Measurements from ENCODE around the gene SOAT2.
A peak's percentile ranks its signal among the peaks of the same experiment; 100 is the strongest.
"Not testable (repeated sequence)": the region's sequence is repeated elsewhere in the genome, so short reads cannot be mapped to it uniquely, and the experiment has no call there.

SOAT2 gene

GRCh38 chr12:53091756-53092155 is 11.5 kb upstream of the SOAT2 start:
- Histone ChIP-seq H3K27ac (peak overlapping the region; percentile 93), H3K9ac (ENCODE audit: insufficient read length) (no peak overlapping the region), H3K9me3 (ENCODE audit: low read depth, low read length) (no peaks in the 10 kb centered on the region), H3K36me3 (ENCODE audit: insufficient read depth, low read length) (no peaks in the 10 kb centered on the region), H3K4me3 (no peak overlapping the region)
- no peak for TF ChIP-seq FOXP2 (optimal IDR thresholded peaks at IDR 0.05; ENCODE audit: control extremely low read depth, extremely low read length, insufficient read depth)
- TF ChIP-seq EZH2 (IDR thresholded peaks at IDR 0.05) = no peak
- TF ChIP-seq POLR2AphosphoS5 (IDR thresholded peaks at IDR 0.05; ENCODE audit: borderline replicate concordance, low read depth, low read length) = no peak
- DNase-seq (ENCODE audit: low read depth, low spot score) = no peak

DNA sequence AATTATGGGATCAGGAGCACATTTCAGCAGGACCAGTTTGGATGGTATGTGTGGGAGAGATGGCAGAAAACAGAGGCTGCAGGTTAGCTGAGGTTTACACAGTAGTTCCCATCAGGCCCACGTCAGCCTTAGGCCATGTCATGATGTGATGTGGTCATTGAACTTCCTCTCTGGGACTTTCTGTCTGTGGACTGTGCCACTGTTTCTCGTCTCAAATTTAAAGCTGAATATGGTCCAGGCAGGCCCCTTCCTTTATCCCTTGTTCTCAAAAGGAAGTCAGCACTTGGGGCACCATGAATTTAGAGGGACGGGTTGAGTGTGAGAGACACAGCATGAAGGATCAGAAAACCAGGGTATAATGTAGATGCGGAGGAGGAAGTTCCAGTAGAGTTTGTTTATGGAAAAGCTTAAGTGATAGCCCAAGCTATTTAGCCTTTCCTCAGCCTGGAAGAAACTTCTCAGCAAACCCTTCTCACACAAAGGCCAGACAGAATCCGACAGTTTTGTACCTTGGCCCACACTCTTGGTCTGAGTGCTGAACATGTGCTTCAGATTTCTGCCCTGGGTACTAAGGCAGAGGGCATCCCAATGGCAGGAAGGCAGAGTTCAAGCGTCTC is 9.4 kb upstream of the SOAT2 start:
- DNase-seq (ENCODE audit: low read depth, low spot score) = no peak
- Histone ChIP-seq H3K27ac (no peak overlapping the region), H3K9me3 (ENCODE audit: low read depth, low read length) (no peaks in the 10 kb centered on the region), H3K9ac (ENCODE audit: insufficient read length) (no peak overlapping the region), H3K4me3 (no peak overlapping the region), H3K36me3 (ENCODE audit: insufficient read depth, low read length) (no peaks in the 10 kb centered on the region)
- no peak for TF ChIP-seq FOXP2 (optimal IDR thresholded peaks at IDR 0.05; ENCODE audit: control extremely low read depth, extremely low read length, insufficient read depth)

DNA sequence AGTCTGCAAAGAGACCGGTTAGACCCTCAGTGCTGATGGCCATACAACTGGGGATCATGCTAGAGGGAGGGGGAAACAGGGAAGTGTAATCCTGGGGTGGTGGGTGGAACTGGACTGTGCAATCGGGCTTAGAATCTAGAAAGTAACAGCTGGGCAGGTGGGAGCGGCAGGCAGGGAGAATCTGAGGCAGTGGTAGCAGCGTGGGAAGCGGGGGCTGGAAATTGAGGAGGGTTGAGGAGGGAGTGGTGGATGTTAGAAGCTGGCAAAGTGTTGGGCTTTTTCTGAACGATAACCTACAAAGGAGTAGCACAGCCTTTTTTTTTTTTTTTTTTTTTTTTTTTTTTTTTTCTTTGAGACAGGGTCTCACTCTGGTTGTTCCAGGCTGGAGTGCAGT is 8.9 kb upstream of the SOAT2 start:
- TF ChIP-seq POLR2AphosphoS5 (IDR thresholded peaks at IDR 0.05; ENCODE audit: borderline replicate concordance, low read depth, low read length) (no peak), EZH2 (IDR thresholded peaks at IDR 0.05) (no peak), FOXP2 (optimal IDR thresholded peaks at IDR 0.05; ENCODE audit: control extremely low read depth, extremely low read length, insufficient read depth) (no peak)
- Histone ChIP-seq H3K9ac (ENCODE audit: insufficient read length) (no peak overlapping the region), H3K4me3 (no peak overlapping the region), H3K27ac (no peak overlapping the region), H3K9me3 (ENCODE audit: low read depth, low read length) (no peaks in the 10 kb centered on the region), H3K36me3 (ENCODE audit: insufficient read depth, low read length) (no peaks in the 10 kb centered on the region)
- no peak for DNase-seq (ENCODE audit: low read depth, low spot score)

- not testable (repeated sequence) for H3K27ac ChIP-seq; H3K36me3 ChIP-seq (ENCODE audit: insufficient read depth, low read length); H3K9ac ChIP-seq (ENCODE audit: insufficient read length); H3K9me3 ChIP-seq (ENCODE audit: low read depth, low read length); DNase-seq (ENCODE audit: low read depth, low spot score); H3K4me3 ChIP-seq
Measured at GRCh38 chr12:53094796-53095595, 8.3 kb upstream of the SOAT2 start.

- DNase-seq (ENCODE audit: low read depth, low spot score); H3K9ac ChIP-seq (ENCODE audit: insufficient read length); H3K36me3 ChIP-seq (ENCODE audit: insufficient read depth, low read length); H3K9me3 ChIP-seq (ENCODE audit: low read depth, low read length); H3K4me3 ChIP-seq; H3K27ac ChIP-seq: not testable (repeated sequence)
Measured at GRCh38 chr12:53095596-53095895, 7.7 kb upstream of the SOAT2 start.

DNA sequence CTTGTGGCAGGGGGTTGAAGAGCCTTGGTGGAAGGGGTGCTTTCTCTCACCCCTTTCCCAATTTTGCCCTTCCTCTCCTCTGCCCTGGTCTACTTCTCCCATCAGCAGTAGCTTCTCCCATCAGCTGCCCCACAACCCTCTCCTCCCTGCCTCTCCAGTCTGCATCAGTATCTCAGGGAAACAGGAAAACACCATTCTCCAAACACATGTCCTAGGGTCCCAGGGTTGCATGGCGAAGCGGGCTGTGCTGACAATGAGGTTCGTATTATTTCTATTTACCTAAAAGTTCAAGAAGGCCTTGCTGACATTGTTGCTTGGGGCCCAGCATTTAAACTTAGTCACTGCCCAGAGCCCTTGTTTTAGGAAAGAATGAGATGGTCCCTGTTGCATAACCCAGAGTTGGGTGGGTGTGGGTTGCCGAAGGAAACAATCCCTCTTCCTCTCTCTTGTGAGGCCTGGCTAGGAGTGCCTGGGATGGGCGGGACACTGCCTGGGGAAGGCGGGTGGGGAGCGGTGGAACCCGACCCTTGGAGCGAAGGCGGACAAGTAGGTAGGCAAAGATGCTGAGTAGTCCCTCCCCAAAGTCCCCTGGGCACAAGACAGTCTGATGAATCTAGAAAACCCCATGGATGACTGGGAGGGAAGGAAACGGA is 7.1 kb upstream of the SOAT2 start:
- Histone ChIP-seq H3K9me3 (ENCODE audit: low read depth, low read length) (no peaks in the 10 kb centered on the region), H3K9ac (ENCODE audit: insufficient read length) (no peak overlapping the region), H3K4me3 (no peak overlapping the region), H3K27ac (no peak overlapping the region), H3K36me3 (ENCODE audit: insufficient read depth, low read length) (no peaks in the 10 kb centered on the region)
- DNase-seq (ENCODE audit: low read depth, low spot score) = no peak
- TF ChIP-seq EZH2 (IDR thresholded peaks at IDR 0.05) (no peak), POLR2AphosphoS5 (IDR thresholded peaks at IDR 0.05; ENCODE audit: borderline replicate concordance, low read depth, low read length) (no peak), FOXP2 (optimal IDR thresholded peaks at IDR 0.05; ENCODE audit: control extremely low read depth, extremely low read length, insufficient read depth) (no peak)

DNA sequence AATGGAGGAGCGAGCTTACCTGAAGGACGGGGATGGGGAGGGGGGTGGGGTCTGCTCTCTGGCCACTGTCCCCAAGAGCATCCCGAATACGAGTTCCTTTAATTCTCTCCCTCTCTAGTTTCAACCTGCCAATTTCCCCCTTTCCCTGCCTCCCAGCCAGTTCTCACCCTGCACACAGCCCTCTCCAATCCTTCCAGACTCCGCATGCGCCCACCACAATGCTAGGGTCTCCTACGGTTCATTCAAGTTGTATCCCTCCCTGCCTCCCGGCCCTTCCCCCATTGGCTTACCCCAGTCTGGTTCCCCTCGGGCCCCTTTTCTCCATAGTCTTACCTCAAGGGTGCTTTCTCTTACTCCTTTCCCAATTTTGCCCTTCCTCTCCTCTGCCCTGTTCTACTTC is 6.5 kb upstream of the SOAT2 start:
- TF ChIP-seq POLR2AphosphoS5 (IDR thresholded peaks at IDR 0.05; ENCODE audit: borderline replicate concordance, low read depth, low read length) = no peak
- TF ChIP-seq EZH2 (IDR thresholded peaks at IDR 0.05) = no peak
- no peaks in the 10 kb centered on the region for H3K9me3 ChIP-seq (ENCODE audit: low read depth, low read length)
- H3K27ac ChIP-seq = no peak overlapping the region
- H3K4me3 ChIP-seq = no peak overlapping the region
- H3K36me3 ChIP-seq (ENCODE audit: insufficient read depth, low read length) = no peaks in the 10 kb centered on the region
- H3K9ac ChIP-seq (ENCODE audit: insufficient read length) = no peak overlapping the region
- DNase-seq (ENCODE audit: low read depth, low spot score) = no peak

DNA sequence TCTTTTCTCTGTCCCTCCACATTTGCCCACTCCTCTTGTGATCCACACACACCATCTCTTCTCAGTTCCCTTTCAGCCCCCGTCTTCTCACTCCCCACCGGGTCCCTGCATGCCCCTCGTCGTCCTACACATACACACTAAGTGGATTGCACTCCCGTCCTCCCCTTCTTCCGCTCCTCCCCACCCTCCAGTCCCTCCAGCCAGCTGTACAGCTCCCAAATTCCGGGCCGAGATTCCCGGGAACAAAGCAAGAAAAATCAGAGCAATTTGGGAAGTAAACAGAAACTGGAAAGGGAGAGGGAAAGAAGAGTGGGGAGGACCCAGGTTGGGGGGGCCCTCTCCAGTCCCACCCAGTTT is 6.1 kb upstream of the SOAT2 start:
- H3K27ac ChIP-seq = no peak overlapping the region
- H3K36me3 ChIP-seq (ENCODE audit: insufficient read depth, low read length) = no peaks in the 10 kb centered on the region
- no peak for TF ChIP-seq POLR2AphosphoS5 (IDR thresholded peaks at IDR 0.05; ENCODE audit: borderline replicate concordance, low read depth, low read length)
- TF ChIP-seq EZH2 (IDR thresholded peaks at IDR 0.05) = no peak
- no peak for TF ChIP-seq FOXP2 (optimal IDR thresholded peaks at IDR 0.05; ENCODE audit: control extremely low read depth, extremely low read length, insufficient read depth)
- no peak for DNase-seq (ENCODE audit: low read depth, low spot score)
- H3K9ac ChIP-seq (ENCODE audit: insufficient read length) = no peak overlapping the region
- H3K4me3 ChIP-seq = peak overlapping the region; percentile 78
- no peaks in the 10 kb centered on the region for H3K9me3 ChIP-seq (ENCODE audit: low read depth, low read length)

All from SK-N-MC (cell line).